Activated CD8-positive, alpha-beta memory T cell treated with anti-CD3 and anti-CD28 coated beads for 48 hours (primary cell): ENCODE measurements around the gene PCDH9.
"Not testable (repeated sequence)": the region's sequence is repeated elsewhere in the genome, so short reads cannot be mapped to it uniquely, and the experiment has no call there.

ENCODE experiments used
- DNase-seq, 3 experiments: peaks; one replicate each; pipeline ENCODE4 v3.0.0-alpha.2; 2020; ENCODE audit warnings: low read depth in 2 of 3, low spot score in 2 of 3

PCDH9 gene

DNA sequence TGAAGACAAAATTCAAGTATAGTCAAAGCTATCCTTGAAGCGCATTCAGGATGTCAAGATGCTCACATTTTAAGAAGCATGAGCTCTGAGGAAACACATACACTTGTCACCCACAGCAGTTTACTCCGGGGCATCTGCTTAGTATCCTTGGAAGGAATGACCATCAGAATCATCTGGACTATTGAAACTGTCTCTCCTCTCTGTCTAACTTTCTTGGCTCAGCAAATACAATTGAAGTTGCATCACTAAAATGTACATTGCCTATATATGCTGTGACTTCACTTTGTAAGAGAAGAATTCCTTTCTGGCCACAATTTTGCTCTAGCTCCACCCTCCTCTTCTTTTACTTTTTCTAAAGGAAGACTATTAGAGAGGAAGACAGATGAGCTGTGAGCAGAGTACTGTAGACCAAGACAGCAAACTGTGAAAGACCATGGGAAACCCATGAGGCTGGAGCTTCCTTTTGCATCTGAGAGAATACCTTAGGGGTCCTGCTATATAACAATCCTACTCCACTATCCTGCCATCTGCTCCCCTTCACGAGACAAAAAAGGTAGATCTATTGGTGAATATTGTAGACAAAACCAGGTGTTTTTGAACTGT, 906.3 kb downstream of the PCDH9 start:
- DNase-seq, result no peak

DNA sequence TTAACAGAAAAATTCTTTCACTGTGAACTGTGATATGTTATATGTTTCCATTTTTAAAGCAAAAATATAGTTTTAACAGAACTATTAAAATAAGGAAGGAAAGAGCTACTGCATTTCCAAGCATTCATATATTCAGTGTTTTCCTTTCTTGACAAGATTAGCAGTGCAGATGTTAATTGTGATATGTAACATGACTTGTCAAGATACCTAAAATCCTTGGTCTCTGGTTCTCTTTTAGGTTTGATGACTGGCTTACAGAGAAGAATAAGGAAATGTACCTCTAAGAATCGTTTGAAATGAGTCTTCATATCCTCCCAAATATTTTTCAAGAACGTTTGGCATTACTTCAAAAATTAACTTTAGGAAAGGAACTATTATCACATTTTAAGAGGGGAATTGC, 907.2 kb downstream of the PCDH9 start:
- DNase-seq, result no peak

DNA sequence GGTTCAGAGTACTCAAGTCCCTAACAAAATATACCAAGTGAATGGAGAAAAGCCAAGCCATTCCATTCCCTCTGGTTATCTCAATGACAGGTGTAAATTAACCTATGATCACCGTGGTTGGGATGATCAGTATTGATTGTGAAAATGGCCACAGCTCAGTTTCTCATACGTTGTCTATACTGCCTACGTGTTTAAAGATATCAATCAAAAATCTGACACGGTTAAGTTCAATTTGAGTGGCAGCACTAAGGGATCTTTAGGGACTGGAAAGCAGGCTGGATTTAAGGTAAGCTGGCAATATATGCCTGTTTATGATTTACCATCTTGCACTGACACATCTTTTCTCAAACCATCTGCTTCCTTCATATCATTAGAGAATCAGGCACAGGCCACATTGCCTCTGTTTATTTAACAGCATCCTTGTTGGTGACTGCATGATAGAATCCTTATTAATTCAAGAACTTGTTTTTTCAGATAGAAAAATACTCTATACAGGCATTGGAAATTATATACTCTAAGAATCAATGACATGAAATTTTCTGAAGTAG, 907.9 kb downstream of the PCDH9 start:
- no peak for DNase-seq

DNA sequence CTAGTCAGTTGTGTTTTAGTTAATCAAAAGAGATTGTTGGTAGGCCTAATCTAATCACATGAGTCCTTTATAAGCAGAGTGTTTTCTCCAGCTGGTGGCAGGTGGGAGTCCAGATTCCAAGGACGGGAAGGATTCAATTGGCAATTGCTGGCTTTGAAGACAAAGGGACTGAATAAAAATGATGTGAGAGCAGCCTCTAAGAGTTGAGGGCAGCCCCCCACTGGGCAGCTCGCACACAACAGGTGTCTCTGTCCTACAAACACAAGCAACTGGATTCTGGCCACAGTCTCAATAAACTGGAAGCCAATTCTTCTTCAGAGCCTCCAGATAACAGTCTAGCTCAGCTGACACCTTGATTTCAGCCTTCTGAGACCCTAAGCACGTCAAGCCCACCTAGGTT, 915.2 kb downstream of the PCDH9 start:
- no peak for DNase-seq

DNA sequence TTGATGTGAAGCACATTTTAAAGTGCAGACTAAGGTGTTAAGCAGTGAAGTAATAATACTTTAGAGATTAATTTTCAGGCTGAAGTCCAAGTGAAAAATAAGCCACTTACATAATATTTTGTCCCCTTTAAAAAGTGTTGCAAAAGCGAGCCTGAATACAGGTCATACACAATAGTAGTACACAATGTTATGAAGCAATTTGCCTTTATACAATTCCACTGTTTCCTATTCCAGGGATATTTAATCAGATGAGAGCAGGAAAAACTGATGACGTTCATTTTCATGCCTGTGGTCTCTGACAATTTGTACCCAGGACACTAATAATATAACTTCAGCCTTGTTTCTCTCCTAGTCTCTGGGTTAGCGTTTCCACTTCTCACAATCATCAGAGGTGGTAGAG, 916.7 kb downstream of the PCDH9 start:
- DNase-seq, result no peak

DNA sequence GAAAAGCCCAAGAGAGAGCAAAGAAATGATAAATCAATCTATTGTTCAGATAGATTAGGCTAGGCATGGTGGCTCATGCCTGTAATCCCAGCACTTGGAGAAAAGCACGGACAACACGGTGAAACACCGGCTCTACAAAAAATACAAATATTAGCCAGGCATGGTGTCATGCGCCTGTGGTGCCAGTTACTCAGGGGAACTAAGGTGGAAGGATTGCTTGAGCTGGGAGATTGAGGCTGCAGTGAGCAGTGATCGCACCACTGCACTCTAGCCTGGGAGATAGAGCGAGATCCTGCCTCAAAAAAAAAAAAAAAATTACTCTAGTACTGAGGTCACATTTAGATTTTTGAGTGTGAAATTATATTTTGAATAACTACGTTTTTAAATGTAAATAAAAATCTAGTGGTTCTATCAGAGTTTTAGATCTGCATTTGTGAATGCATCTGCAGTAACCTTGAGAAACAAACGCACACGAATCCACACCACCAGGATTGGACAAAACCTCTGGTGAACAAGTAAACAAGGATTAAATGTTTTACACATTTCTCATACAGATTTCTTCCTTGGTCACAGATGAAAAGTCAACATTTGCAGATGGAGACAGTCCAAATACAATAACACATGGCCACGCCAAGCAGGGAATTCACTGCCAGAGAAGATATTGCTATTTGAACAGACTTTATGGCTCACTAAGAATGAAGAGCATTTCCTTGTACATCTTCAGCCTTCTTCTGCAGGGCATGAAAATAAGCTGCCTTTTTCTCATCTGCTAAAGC, 917.6 kb downstream of the PCDH9 start:
- no peak for DNase-seq

DNA sequence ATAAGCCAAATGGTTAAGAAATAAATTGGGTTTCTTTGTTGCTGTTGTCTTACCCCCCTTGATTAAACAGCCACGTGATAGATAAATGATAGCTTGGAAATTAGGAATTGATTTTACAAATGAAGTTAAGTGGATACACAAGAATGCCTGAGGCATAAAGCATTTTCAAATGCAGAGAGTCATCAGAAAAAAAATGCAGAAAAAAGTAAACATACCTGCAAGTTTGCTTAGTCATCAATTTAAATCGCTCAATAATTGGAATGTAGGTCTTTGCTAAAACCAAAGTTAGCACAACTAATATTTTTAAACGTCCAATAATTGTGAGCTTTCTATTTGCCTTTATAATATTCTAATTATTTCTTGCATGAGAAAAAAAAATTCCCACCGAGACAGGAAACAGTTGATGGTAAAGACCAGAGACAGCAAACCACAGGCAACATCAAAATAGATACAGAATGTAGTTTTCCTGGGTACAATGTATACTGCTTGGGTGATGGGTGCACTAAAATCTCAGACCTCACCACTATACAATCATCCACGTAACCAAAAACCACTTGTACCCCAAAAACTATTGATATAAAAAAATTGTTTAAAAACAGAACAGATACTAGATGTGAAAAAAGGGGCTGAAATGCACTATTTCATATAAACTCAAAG, 924.0 kb downstream of the PCDH9 start:
- DNase-seq, result no peak

DNA sequence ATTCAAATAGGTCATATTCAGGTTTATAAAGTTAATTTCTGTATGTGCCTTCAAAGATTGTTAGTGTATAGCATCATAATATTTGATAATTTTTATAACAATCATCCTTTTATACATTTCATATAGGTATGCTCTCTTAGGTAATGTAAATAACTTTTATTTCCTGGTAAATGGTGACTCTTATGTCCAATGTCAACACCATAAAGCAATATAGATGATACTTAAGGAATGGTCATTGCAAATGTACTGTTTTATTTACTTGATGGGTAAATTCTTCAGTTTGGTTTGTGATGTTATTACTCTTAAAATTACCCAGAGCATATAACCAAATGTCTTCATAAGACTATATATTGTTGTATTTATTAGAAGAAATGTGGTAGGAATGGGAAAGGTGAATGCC, 928.7 kb downstream of the PCDH9 start:
- no peak for DNase-seq

DNA sequence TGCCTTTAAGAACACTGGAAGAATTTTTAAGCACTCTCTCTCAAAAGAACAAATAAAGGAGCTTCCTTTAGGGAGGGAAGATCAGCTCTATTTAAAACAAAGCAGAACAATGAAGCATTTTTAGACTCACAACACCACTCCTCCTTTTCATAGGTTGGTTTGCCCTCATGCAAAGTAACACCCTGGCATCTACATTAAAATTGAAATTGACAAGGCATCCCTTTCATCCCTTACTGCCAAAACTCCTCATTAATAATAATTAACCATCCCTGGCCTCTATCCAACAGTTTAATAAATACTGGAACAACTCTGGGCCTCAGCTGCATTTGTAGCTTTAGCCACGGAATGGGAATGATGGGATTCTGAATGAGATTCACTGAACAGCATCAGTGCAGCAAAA, 929.1 kb downstream of the PCDH9 start:
- DNase-seq, result no peak

DNA sequence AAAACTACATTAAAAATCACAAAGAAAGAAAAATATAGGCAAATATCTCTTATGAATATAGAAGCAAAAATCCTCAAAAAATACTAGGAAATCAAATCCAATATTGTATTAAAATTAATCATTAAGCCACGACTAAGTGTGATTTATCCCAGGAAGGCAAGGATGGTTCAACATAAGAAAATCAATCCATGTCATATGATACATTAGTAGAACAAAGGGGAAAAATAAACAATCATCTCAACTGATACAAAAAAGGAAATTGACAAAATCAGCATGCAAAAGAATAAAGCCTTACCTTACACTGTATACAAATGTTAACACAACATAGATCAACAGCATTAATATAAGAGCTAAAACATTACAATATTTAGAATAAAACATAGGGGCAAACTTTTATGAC, 933.3 kb downstream of the PCDH9 start:
- DNase-seq, result no peak

DNA sequence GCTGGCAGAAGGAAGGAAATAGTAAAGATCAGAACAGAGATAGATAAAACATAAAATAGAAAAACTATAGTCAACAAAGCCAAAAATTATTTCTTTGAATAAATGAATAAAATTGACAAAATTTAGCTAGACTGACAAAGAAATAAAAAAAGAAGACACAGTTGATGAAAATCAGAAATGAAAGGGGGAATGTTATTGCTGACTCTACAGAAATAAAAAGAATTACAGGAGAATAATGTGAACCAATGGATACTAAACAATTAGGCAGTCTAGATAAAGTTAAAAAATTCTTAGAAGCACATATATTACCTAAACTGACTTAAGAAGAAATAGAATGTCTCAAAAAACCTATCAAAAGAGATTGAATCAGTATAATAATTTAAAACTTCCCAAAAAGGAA, 933.8 kb downstream of the PCDH9 start:
- DNase-seq, result no peak

DNA sequence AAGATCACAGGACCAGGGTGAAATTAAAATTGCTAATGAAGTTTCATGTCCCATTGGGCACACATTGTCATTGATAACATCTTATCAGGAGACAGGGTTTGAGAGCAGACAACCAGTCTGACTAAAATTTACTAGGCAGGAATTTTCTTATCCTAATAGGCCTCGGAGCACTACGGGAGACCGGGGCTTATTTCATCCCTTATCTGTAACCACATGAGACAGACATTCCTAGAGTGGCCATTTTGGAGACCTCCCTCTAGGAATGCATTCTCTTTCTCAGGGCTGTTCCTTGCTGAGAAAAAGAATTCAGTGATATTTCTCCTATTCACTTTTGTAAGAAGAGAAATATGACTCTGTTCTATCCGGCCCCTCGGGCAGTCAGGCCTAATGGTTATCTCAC, 943.3 kb downstream of the PCDH9 start:
- DNase-seq, result not testable (repeated sequence)

DNA sequence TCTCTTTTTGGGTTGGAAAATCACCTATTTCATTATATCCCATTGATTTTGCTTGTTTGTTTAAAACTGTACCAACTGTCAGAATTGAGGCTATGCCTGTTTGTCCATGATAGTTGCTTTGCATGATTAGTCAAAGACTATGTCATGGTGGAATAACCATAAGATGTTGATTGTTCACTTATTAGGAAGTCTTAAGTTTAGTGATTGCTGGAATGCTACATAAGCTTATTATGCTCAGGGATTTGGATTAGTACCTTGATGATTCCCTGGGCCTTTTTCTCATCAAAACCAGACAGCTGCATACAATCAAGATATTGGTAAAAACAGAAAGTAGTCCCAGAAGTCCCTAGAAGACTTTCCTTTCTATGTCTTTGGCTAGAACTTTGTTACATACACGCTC, 954.7 kb downstream of the PCDH9 start:
- no peak for DNase-seq

DNA sequence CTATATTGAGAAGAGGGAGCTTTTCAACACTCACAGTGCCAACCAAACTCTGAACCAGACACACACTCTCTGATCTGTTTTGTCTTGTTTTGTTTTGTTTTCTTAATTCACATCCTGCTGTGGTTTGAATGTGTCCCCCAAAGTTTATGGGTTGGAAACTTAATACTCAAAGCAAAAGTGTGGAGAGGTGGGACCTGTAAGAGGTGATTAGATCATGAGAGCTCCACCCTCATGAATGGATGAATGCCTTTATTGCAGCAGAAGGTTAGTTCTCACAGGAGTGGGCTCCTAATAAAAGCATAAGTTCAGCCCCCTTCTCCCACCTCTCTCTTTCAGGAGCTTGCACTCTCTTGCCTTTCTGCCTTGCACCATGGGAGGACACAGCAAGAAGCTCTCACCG, 957.1 kb downstream of the PCDH9 start:
- no peak for DNase-seq

DNA sequence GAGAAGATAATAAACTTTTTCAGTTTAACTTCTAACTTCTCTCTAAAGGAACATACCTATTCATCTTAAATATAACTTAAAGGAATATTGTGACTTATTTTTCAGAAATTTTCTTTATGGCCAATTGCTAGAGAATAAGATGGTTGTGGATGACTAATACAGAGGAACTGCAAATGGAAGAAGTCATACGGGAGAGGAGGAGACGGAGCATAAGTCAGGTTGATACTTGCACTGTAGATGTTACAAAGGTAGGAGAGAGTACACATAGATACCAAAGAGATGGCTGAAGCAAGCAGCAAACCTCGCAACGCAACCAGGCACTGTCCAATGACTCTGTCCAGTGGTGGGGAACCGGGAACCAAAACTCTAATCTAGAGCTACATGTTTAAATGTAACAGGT, 963.4 kb downstream of the PCDH9 start:
- no peak for DNase-seq

DNA sequence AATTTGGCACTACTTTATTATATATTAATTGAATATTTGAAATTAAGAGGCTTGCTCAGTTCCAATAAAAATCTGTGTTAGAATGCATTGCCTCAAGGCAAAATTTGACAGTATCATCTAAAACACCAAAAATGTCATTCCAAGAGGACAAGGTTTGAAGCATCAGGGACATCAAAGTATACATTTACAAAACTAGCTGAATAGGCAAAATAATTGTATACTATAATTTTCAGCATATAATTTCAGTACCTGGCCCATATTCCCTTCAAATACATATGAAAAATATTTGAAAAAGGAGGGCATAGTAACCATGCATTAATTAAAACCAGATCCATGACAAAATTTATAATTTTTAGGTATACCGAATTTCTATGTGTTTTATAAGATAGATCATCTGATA, 963.8 kb downstream of the PCDH9 start:
- no peak for DNase-seq

DNA sequence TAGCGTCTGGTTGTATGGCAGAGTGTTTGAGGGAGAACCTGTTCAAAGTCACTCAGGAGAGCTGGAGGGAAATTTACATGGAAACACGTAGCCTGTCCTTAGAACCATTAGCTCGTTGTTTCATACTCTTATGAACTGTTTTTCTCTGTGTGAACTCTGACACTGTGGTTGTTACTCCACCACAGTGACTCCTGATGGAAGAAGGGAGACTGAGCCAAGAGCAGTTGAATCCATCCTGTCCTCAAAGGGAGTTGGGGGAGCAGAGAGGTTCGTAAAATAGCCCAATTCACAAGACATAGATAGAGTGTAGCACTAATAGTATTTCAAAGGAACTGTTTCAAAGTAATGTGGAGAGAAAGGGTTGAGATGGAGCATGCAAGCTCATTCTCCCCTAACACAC, 964.8 kb downstream of the PCDH9 start:
- DNase-seq, result no peak

DNA sequence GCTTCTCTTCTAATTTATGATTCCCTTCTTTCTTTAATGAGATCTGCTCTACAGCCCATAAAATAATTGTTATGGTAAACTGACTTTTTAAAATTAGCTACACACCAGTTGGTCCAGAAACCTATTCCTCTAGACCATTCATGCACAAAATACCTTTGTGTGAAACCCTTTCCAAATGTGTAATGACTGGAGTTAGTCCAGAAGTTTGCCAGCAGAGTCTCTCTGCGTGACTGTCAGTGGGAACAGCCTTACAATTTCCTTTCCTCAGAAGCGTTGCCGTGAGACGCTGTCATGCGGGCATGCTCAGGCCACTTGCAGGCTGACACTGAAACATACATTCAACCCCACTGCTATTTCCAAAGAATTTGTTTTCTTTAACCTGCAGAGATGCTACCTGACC, 965.2 kb downstream of the PCDH9 start:
- no peak for DNase-seq

DNA sequence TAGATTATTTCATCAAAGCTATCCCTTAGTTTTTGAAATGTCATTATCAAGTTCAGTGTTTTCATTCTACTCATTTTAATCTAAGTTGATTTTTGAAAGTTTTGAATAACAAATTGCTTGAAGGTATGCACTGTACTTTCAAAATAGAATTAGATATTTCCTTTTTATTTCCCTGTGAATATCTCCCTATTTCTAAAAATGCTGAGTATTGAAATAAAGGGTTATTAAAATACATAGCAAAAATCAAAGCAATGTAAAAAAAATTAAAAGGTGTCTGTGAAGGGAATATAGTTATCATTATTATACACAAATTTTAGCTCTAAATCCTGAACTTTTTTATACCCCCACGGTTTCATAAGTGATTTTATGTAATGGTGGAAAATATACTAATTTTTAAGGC, 967.8 kb downstream of the PCDH9 start:
- DNase-seq, result no peak

DNA sequence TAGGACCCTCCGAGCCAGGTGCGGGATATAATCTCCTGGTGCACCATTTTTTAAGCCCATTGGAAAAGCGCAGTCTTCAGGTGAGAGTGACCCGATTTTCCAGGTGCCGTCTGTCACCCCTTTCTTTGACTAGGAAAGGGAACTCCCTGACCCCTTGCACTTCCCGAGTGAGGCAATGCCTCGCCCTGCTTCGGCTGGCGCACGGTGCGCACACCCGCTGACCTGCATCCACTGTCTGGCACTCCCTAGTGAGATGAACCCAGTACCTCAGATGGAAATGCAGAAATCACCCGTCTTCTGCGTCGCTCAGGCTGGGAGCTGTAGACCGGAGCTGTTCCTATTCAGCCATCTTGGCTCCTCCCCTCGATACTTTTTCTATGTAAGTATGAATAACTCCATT, 970.7 kb downstream of the PCDH9 start:
- not testable (repeated sequence) for DNase-seq
